ENCODE results near the gene PROSER2.

DNA sequence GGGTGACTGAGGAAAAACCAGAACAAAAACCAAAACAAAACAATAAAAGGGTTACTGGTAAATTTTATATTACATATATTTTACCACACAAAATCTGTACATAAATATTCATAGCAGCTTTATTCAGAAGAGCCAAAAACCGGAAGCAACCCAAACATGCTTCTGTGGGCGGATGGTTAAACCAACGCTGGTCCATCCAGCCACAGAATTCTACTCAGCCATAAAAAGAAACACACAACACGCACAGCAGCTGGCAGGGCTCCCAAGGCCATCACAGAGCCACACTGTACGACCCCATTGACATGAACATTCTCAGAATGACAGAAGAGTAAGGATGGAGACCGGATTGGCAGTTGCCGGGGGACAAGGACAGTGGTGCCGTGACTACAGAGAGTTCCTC lies 83.6 kb downstream of the PROSER2 start:
- TF ChIP-seq, protein P1, sequence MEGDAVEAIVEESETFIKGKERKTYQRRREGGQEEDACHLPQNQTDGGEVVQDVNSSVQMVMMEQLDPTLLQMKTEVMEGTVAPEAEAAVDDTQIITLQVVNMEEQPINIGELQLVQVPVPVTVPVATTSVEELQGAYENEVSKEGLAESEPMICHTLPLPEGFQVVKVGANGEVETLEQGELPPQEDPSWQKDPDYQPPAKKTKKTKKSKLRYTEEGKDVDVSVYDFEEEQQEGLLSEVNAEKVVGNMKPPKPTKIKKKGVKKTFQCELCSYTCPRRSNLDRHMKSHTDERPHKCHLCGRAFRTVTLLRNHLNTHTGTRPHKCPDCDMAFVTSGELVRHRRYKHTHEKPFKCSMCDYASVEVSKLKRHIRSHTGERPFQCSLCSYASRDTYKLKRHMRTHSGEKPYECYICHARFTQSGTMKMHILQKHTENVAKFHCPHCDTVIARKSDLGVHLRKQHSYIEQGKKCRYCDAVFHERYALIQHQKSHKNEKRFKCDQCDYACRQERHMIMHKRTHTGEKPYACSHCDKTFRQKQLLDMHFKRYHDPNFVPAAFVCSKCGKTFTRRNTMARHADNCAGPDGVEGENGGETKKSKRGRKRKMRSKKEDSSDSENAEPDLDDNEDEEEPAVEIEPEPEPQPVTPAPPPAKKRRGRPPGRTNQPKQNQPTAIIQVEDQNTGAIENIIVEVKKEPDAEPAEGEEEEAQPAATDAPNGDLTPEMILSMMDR (IDR thresholded peaks at IDR 0.05; ENCODE audit: low read depth, low read length), result no peak
- TF ChIP-seq EZH2phosphoT487 (IDR thresholded peaks at IDR 0.05; ENCODE audit: low read depth), result no peak

Measured in OCI-LY3 (cell line).